Panc1 (cell line): Measurements from ENCODE around the gene ERLEC1.
"Not testable (repeated sequence)": the region's sequence is repeated elsewhere in the genome, so short reads cannot be mapped to it uniquely, and the experiment has no call there.

ENCODE experiments used
- CTCF ChIP-seq: fragments of 450-650 bp; IDR thresholded peaks from 2 replicates; pipeline ENCODE4 v1.5.1; 2017; ENCODE audit warnings: mild to moderate bottlenecking
- POLR2AphosphoS5 ChIP-seq: IDR thresholded peaks from 2 replicates; pipeline ENCODE4 v1.6.1; 2012; ENCODE audit warnings: mild to moderate bottlenecking, low read depth, low read length, moderate library complexity
- SIN3A ChIP-seq: IDR thresholded peaks from 2 replicates; pipeline ENCODE4 v1.6.1; 2012; ENCODE audit warnings: low read depth, mild to moderate bottlenecking, low read length, moderate library complexity, borderline replicate concordance; ENCODE audit not compliant: insufficient read depth
- TCF7L2 ChIP-seq: IDR thresholded peaks from 2 replicates; pipeline ENCODE4 v1.6.1; 2011; ENCODE audit warnings: mild to moderate bottlenecking, low read depth, low read length, inconsistent platforms

- TF ChIP-seq POLR2AphosphoS5, TCF7L2, SIN3A: not testable (repeated sequence)
- peak; percentile 57 for TF ChIP-seq CTCF
Measured at GRCh38 chr2:53823639-53824038, 36.8 kb downstream of the ERLEC1 start.
